GM10248 (cell line): ENCODE measurements around the gene EIF2B5.

Source experiments
- CTCF ChIA-PET: fragments of 300-600 bp; sonication (Branson Sonifier 250); formaldehyde crosslinking; extraction: SDS; loops from one replicate; lab custom pipeline; 2021; ENCODE audit warnings: antibody characterized with exemption; lab: Yijun Ruan, JAX
- POLR2A ChIA-PET: fragments of 350-650 bp; sonication (Branson Sonifier 250); formaldehyde crosslinking; extraction: SDS; loops from one replicate; lab custom pipeline; 2020; ENCODE audit warnings: antibody characterized with exemption; lab: Yijun Ruan, JAX
- DNase-seq: peaks from one replicate; pipeline ENCODE4 v3.0.0; 2012; ENCODE audit errors: extremely low spot score
- CTCF ChIP-seq: IDR thresholded peaks from 2 replicates; pipeline ENCODE4 v1.5.1; 2012; ENCODE audit warnings: mild to moderate bottlenecking, low read depth; ENCODE audit errors: extremely low read depth, missing control alignments, control extremely low read depth

EIF2B5 gene

GRCh38 chr3:184135149-184135910 is at the start of gene EIF2B5:
Gene EIF2B5 (plus strand): TSS chr3:184135358. CDS start chr3:184135386, 28 bp downstream.
- ChIA-PET CTCF (interaction anchor here (0.8 to 1.9 kb wide), 5 partner anchors 9 to 251 kb away, joined by 3 to 14 read pairs (median 5); partner anchors contain the start of gene PARL), POLR2A (interaction anchor here (0.8 to 1.5 kb wide), 2 partner anchors 9 to 45 kb away, joined by 3 read pairs; no protein-coding TSS in a partner anchor)
- TF ChIP-seq CTCF = peak; percentile 31
- DNase-seq = peak; percentile 92

GRCh38 chr3:184085389-184085852 is 49.7 kb upstream of the EIF2B5 start:
- POLR2A ChIA-PET = no interaction called here
- DNase-seq = no peak
- TF ChIP-seq CTCF = no peak
- CTCF ChIA-PET = interaction anchor here (1.1 to 1.7 kb wide), 2 partner anchors 142 to 190 kb away, joined by 3 to 4 read pairs; no protein-coding TSS in a partner anchor

GRCh38 chr3:184092199-184092598 is 43.0 kb upstream of the EIF2B5 start:
- no peak for TF ChIP-seq CTCF
- no peak for DNase-seq
- ChIA-PET POLR2A (no interaction called here), CTCF (no interaction called here)

GRCh38 chr3:184096811-184097383 is 38.3 kb upstream of the EIF2B5 start, which contains the start of gene HTR3E:
Gene HTR3E (plus strand): TSS chr3:184097064. CDS start chr3:184097530, 466 bp downstream.
- no peak for DNase-seq
- CTCF ChIA-PET = interaction anchor here (1.3 kb wide), 1 partner anchor 11 kb away, joined by 3 read pairs; no protein-coding TSS in a partner anchor
- POLR2A ChIA-PET = no interaction called here
- no peak for TF ChIP-seq CTCF

GRCh38 chr3:184097556-184097955 is 37.6 kb upstream of the EIF2B5 start:
- no peak for DNase-seq
- ChIA-PET CTCF (interaction anchor here (1.3 kb wide), 1 partner anchor 11 kb away, joined by 3 read pairs; no protein-coding TSS in a partner anchor), POLR2A (no interaction called here)
- no peak for TF ChIP-seq CTCF
